GM18526 (cell line): ENCODE data around the gene KIAA0513.

Experiments used
- POLR2A ChIP-seq: IDR thresholded peaks from 3 replicates; pipeline ENCODE4 v1.6.1; 2011; ENCODE audit not compliant: insufficient read length; ENCODE audit errors: extremely low read depth

The KIAA0513 gene

GRCh38 chr16:85067426-85067825, 39.8 kb downstream of the KIAA0513 start:
- TF ChIP-seq POLR2A, result no peak

GRCh38 chr16:85068746-85069145, 41.2 kb downstream of the KIAA0513 start:
- TF ChIP-seq POLR2A, result no peak

GRCh38 chr16:85069171-85069570, 41.6 kb downstream of the KIAA0513 start:
- TF ChIP-seq POLR2A, result no peak

GRCh38 chr16:85072076-85072860, 44.7 kb downstream of the KIAA0513 start:
- no peak for TF ChIP-seq POLR2A

GRCh38 chr16:85072947-85073346, 45.4 kb downstream of the KIAA0513 start:
- no peak for TF ChIP-seq POLR2A

GRCh38 chr16:85074225-85074914, 46.8 kb downstream of the KIAA0513 start:
- TF ChIP-seq POLR2A, result no peak

GRCh38 chr16:85075236-85075924, 47.8 kb downstream of the KIAA0513 start:
- no peak for TF ChIP-seq POLR2A

- no peak for TF ChIP-seq POLR2A
Measured at GRCh38 chr16:85077039-85077438, 49.4 kb downstream of the KIAA0513 start.

- TF ChIP-seq POLR2A, result no peak
Measured at GRCh38 chr16:85077576-85078125, 50.1 kb downstream of the KIAA0513 start.

GRCh38 chr16:85078226-85078625, 50.6 kb downstream of the KIAA0513 start:
- no peak for TF ChIP-seq POLR2A

- no peak for TF ChIP-seq POLR2A
Measured at GRCh38 chr16:85078952-85079351, 51.4 kb downstream of the KIAA0513 start.

GRCh38 chr16:85079785-85080570, 52.4 kb downstream of the KIAA0513 start:
- TF ChIP-seq POLR2A, result no peak

- TF ChIP-seq POLR2A, result no peak
Measured at GRCh38 chr16:85081038-85081437, 53.4 kb downstream of the KIAA0513 start.

- TF ChIP-seq POLR2A, result no peak
Measured at GRCh38 chr16:85081765-85082164, 54.2 kb downstream of the KIAA0513 start.
